Activated CD8-positive, alpha-beta memory T cell treated with anti-CD3 and anti-CD28 coated beads, Interleukin-2, amount 50 U/mL, for 1 hour (primary cell): ENCODE results near the gene ARHGAP20.

Experiments
- DNase-seq: peaks from one replicate; pipeline ENCODE4 v3.0.0-alpha.2; 2020; ENCODE audit errors: extremely low read depth

ARHGAP20 gene

DNA sequence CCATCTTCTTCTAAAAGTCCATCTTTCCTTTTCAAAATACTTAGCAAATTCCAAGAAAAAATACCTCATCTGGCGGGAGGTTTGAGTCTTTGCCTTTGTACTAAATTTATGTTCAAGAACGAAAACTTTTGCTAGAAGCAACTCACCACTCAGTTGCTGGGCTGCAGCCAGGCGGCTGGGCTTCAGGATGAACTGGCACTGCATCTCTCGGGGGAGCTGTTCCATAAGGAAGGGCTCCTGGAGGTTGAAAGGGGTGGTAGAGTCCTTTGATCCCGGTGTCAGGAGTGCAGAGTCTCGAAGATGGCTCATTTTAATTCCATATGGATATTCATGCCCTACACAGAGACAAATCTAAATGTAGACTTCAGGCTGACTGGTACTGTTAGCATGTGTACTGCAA lies 105.8 kb downstream of the ARHGAP20 start:
- no peak for DNase-seq

DNA sequence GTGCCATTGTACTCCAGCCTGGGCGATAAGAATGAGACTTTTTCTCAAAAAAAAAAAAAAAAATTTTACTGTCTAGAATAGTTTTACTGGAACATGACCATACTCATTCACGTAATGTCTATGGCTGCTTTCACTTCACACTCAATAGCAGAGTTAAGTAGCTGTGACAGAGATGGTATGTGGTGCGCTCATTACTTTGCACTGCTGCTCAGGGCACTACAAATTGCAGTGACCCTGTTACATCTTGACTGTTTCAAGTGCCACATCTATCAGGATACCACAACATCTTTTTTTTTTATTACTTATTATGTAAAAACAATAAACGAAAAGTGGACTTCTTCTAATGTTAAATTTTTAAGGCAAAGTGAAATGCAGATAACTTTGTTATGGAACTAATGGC lies 110.3 kb downstream of the ARHGAP20 start:
- no peak for DNase-seq

GRCh38 chr11:110600322-110600721 lies 111.9 kb downstream of the ARHGAP20 start:
- DNase-seq, result no peak

DNA sequence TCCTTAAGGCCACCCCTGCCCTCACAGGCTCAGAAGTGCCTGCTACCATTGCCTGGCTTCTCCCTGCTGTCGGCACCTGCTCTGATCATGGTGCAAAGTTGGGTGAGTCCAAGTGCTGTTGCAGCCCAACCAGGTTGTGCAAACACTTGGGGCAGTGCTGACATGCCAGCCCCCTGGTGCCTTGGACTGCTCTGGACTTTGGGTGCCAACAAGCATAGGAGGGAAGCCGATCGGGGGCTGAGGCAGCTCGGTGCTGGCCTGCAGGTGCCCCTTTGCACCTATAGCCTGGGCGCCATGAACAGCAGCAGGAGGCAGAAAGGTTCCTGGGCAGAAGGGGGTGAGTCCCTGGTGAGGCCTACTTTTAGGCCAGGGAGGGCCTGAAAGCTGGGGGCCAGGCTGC lies 113.0 kb downstream of the ARHGAP20 start:
- no peak for DNase-seq

- DNase-seq, result no peak
Measured at GRCh38 chr11:110598725-110599124, 113.5 kb downstream of the ARHGAP20 start.

DNA sequence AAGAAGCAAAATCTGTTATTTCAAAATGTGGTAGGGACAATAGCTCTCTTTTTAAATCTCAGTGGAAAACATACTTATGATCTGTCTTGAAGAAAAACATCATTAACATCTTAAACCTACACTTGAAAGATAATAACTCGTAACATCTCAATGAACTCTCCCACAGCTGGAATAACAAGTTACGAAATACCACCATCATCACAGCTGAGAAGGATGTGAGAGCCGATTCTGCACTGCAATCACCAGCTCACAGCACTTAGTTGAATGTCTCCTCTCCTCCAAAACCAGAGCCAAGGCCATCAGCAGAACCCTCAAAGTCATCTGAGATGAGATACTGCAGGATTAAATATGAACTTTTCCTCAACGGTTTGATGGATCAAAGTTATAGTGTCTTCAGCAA lies 124.3 kb downstream of the ARHGAP20 start:
- DNase-seq, result no peak

GRCh38 chr11:110587129-110587528 lies 125.1 kb downstream of the ARHGAP20 start:
- DNase-seq, result no peak

GRCh38 chr11:110584150-110584549 lies 128.1 kb downstream of the ARHGAP20 start:
- no peak for DNase-seq

DNA sequence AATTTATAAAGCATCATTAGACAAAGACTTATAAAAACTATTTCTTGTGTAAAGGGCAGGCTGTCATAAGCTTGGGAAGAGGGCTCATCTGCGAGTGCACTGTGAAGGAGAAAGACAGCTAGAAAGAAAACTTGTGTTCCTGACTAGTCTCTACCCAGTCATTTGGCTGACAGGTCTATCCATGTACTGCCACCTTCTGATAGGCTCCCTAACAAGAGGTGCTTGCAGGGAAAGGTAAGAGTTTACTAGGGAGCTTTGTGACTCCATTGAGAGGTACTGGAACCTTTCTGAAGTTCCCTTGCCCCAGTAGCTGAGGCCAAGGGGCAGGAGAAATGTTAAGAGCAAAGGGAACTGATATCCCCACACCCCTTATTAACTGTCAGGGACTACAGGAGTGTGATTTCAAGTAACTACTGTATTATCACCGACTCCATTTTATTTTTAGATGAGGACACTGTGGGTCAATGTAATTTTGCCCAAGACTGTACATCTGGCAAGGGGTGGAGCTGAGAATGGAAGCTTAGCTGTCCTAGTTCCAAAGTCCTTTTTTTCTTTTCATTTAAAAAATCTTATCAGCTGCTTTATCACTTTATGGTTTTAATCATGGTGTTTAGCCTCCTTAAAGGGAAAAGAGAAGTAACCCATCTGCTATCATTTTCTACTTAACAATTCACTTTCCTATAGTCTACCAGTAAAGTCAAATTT lies 129.4 kb downstream of the ARHGAP20 start:
- DNase-seq, result no peak

GRCh38 chr11:110580571-110580970 lies 131.7 kb downstream of the ARHGAP20 start:
- DNase-seq, result no peak

DNA sequence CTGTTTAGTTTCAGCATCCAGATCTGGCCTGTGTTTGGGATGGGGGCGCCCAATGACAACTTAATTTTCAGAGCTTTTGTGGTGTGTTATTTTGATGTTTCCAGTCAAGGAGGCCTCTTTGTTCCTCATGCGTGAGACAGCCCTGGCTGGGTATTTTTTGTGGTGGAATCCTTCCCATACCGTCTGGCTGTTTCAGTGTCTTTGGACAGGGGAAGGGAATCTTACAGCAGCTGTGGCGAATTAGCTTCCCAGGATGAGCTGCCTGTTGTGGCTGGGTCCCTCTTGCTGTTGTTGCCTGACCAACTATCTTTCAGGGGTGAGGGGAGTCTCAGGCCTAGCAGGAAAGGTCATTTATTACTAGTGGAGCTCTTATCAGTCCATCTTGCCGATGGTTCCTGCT lies 138.8 kb downstream of the ARHGAP20 start:
- no peak for DNase-seq

DNA sequence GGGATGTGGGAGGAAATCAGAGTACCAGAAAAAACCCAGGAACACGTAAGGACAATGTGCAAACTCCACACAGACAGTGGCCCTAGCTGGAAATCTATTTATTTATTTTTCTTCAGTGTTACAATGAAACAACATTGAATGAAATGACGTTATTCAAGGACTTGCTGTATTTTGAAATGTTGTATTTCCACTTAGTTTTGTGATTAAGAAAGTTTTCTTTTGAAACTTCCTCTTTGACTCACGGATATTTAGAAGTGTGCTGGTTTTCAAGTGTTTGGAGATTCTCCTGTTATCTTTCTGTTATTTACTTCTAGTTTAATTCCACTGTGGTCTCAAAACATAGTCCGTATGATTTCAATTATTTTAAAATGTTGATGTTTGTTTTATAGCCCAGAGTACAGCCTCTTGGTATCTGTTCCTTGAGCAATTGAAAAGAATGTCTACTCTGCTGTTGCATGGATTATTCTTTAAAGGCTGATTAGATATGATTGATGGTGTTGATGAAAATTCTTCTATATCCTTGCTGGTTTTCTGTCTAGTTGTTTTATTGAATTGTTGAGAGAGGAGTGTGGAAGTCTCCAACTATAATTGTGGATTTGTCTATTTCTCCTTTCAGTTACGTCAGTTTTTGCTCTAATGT lies 141.0 kb downstream of the ARHGAP20 start:
- no peak for DNase-seq

- no peak for DNase-seq
Measured at GRCh38 chr11:110566577-110566976, 145.7 kb downstream of the ARHGAP20 start.

GRCh38 chr11:110565357-110566336 lies 146.6 kb downstream of the ARHGAP20 start:
- DNase-seq, result no peak

GRCh38 chr11:110564676-110565356 lies 147.4 kb downstream of the ARHGAP20 start:
- DNase-seq, result no peak

- no peak for DNase-seq
Measured at GRCh38 chr11:110544779-110545178, 167.5 kb downstream of the ARHGAP20 start.

DNA sequence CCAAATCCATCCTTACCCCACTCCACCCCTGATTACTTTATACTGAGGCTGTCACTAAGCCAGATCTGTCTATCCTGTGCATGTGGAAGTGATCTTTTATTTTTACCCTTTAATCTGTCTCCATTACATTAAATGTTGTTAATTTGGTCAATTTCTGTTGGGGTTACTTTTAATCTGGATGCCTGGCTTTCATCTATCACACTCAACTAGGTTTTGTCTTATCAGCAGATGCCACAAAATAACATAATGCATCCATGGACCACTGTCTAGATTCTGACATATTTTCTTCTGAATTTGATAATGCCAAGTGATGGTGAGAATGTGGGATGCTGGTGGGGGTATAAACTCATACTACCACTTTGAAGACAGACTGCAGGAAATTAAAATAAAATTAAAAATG lies 174.1 kb downstream of the ARHGAP20 start:
- no peak for DNase-seq

GRCh38 chr11:110530900-110531741 lies 181.1 kb downstream of the ARHGAP20 start:
- DNase-seq, result no peak

DNA sequence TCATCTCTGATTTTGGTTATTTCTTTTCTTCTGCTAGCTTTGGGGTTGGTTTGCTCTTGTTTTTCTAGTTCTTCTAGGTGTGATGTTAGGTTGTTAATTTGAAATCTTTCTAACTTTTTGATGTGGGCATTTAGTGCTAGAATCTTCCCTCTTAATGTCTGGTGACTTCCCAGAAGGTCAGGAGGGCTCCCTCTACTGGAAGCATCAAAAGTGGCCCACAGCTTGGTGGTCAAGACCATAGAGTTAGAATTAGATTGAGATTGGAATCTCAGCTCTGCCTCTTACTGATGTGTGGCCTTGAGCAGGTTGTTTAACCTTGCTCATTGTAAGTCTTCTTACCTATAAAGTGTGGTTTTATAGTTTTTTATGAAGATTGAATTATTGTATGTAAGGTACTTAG lies 183.2 kb downstream of the ARHGAP20 start:
- no peak for DNase-seq

- DNase-seq, result no peak
Measured at GRCh38 chr11:110527146-110527545, 185.1 kb downstream of the ARHGAP20 start.
